Activated T-helper 2 cell treated with anti-CD3 and anti-CD28 coated beads, Interferon-gamma antibody, Interleukin-2, Interleukin-4, amounts not matched to agents 10 μg/mL and 5 μg/mL and 100 μg/mL, durations not matched to agents 14 hours and 24 hours and 36 hours (primary cell): ENCODE measurements around the gene HIGD2A. TPM values are rescaled to one million over a fixed set of nuclear protein-coding genes. Genes with fewer than 3 reads are reported as not detected.

Experiments used
- DNase-seq: peaks from one replicate; pipeline ENCODE4 v3.0.0; 2021; ENCODE audit warnings: low spot score
- H3K27ac Mint-ChIP-seq: one replicate; pipeline ENCODE4 v1.8.0; 2021; ENCODE audit warnings: mixed read lengths
- H3K27me3 Mint-ChIP-seq: one replicate; pipeline ENCODE4 v1.8.0; 2021; ENCODE audit warnings: low read depth, mixed read lengths
- H3K36me3 Mint-ChIP-seq: one replicate; pipeline ENCODE4 v1.8.0; 2021; ENCODE audit warnings: low read depth, mixed read lengths
- H3K4me1 Mint-ChIP-seq: one replicate; pipeline ENCODE4 v1.8.0; 2021; ENCODE audit warnings: low read depth, mixed read lengths
- H3K4me3 Mint-ChIP-seq: one replicate; pipeline ENCODE4 v1.8.0; 2021; ENCODE audit warnings: low read depth, mild to moderate bottlenecking, moderate library complexity, mixed read lengths
- H3K9me3 Mint-ChIP-seq: one replicate; pipeline ENCODE4 v1.8.0; 2021; ENCODE audit warnings: mixed read lengths
- intact Hi-C: fragments of 100-400 bp; cut with micrococcal nuclease; formaldehyde crosslinking; loops from one replicate; pipeline ENCODE4 v1.15.1; 2023
- total RNA-seq: library from RNA; stranded (reverse); gene quantifications from 2 replicates; pipeline ENCODE4 v1.2.3, GENCODE V29; 2022

Gene HIGD2A
- total RNA-seq, 1 donor from 2014 or later = 105 TPM

DNA sequence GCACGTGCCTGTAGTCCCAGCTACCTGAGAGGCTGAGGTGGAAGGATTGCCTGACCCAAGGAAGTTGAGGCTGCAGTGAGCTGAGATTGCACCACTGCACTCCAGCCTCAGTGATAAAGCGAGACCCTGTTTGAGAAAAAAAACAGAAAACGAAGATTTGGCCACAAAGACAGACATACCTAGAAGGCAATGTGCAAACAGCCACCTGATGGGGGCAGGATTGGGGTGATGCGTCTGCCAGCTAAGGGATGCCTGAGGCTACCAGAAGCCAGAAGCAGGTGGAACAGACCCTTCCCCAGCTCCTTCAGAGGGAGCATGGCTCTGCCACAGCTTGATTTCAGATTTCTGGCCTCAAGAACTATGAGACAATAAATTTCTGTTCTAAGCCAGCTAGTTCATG, 2.9 kb downstream of the HIGD2A start:
- no peak overlapping the region for H3K4me3 Mint-ChIP-seq
- intact Hi-C loops = no loop called here
- DNase-seq = no peak
- peaks cover 12% of the 10 kb centered on the region for H3K4me1 Mint-ChIP-seq
- no peaks in the 10 kb centered on the region for H3K27me3 Mint-ChIP-seq
- no peaks in the 10 kb centered on the region for H3K9me3 Mint-ChIP-seq
- peaks cover 37% of the 10 kb centered on the region for H3K36me3 Mint-ChIP-seq
- H3K27ac Mint-ChIP-seq = no peak overlapping the region

GRCh38 chr5:176391999-176392398, 3.4 kb downstream of the HIGD2A start:
- no peak overlapping the region for H3K4me3 Mint-ChIP-seq
- no peak overlapping the region for H3K27ac Mint-ChIP-seq
- peaks cover 36% of the 10 kb centered on the region for H3K36me3 Mint-ChIP-seq
- peaks cover 7% of the 10 kb centered on the region for H3K4me1 Mint-ChIP-seq
- intact Hi-C loops = no loop called here
- no peaks in the 10 kb centered on the region for H3K27me3 Mint-ChIP-seq
- H3K9me3 Mint-ChIP-seq = no peaks in the 10 kb centered on the region
- DNase-seq = no peak

DNA sequence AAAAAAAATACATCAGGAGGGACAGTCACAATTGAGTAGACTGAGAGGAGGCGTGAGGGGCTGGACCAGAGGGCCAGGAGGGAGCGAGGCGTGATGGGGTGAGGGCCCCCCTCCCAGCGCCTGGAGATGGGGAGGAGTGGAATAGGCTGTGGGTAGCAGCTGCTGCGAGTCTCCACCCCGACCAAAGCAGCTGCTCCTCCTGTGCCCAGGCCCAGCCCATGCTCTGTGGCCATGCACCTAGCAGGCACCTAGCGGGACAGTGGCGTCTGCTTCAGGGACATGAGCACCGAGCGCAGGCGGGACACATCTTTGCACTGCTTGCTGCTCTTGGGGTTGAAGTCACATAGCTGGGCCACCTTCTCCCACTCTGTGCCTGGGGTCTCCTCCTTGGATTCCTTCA, 4.0 kb downstream of the HIGD2A start:
- no peak overlapping the region for H3K27ac Mint-ChIP-seq
- intact Hi-C loops = no loop called here
- DNase-seq = no peak

GRCh38 chr5:176394096-176394495, 5.5 kb downstream of the HIGD2A start:
- Mint-ChIP-seq H3K36me3 (peaks cover 24% of the 10 kb centered on the region), H3K27ac (no peak overlapping the region), H3K4me3 (no peak overlapping the region), H3K4me1 (peaks cover 3% of the 10 kb centered on the region), H3K9me3 (no peaks in the 10 kb centered on the region), H3K27me3 (no peaks in the 10 kb centered on the region)
- no peak for DNase-seq
- intact Hi-C loops = no loop called here

More for the DNA sequence above, 4.0 kb downstream of the HIGD2A start:
- Mint-ChIP-seq H3K4me3 (no peak overlapping the region), H3K4me1 (peaks cover 3% of the 10 kb centered on the region), H3K36me3 (peaks cover 32% of the 10 kb centered on the region), H3K9me3 (no peaks in the 10 kb centered on the region), H3K27me3 (no peaks in the 10 kb centered on the region)

DNA sequence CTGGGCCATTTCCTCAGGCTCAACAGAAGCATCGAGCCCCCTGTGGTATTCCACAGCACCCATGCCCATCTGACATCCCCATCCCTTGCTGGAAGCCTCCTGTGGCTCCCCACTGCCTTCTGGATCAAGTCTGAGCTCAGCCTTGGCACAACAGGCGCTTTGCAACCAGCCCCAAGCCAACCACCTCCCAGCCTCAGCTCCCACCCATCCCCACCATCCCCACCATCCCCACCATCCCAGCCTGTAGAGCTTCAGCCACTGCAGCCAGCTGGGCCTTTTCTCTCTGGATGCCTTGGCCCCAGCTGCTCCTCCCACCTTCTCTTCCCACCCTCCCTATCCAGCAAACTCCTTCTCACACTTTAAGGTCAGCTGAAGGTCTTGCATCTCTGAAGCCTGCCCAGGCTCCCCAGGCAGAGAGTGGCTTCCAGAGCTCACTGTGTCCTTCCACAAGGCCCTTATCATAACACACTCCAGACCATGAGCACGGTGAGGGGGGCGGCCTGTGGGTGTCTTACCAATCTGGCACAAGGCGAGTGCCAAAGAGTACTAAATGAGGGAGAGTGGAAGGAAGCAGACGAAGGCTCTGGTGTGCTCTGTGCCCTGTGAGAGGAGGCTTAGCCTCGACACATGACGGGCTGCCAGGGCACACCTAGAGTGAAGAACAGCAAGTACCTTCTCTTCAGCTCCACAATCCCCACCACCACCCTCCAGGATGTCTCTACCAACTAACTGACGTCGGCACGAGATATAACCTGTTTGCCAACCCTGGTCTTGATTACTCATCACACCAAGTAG, 6.5 kb downstream of the HIGD2A start:
- Mint-ChIP-seq H3K4me3 (no peak overlapping the region), H3K36me3 (peaks cover 24% of the 10 kb centered on the region), H3K27me3 (no peaks in the 10 kb centered on the region), H3K9me3 (no peaks in the 10 kb centered on the region), H3K4me1 (no peaks in the 10 kb centered on the region), H3K27ac (no peak overlapping the region)
- intact Hi-C loops = no loop called here
- no peak for DNase-seq

GRCh38 chr5:176396330-176396729, 7.8 kb downstream of the HIGD2A start:
- Mint-ChIP-seq H3K4me3 (no peak overlapping the region), H3K27me3 (no peaks in the 10 kb centered on the region), H3K27ac (no peak overlapping the region), H3K36me3 (peaks cover 16% of the 10 kb centered on the region), H3K4me1 (no peaks in the 10 kb centered on the region), H3K9me3 (no peaks in the 10 kb centered on the region)
- intact Hi-C loops = no loop called here
- no peak for DNase-seq

- H3K27me3 Mint-ChIP-seq = no peaks in the 10 kb centered on the region
- DNase-seq = no peak
- H3K9me3 Mint-ChIP-seq = no peaks in the 10 kb centered on the region
- no peak overlapping the region for H3K27ac Mint-ChIP-seq
- intact Hi-C loops = no loop called here
- peaks cover 11% of the 10 kb centered on the region for H3K36me3 Mint-ChIP-seq
- H3K4me3 Mint-ChIP-seq = no peak overlapping the region
- H3K4me1 Mint-ChIP-seq = no peaks in the 10 kb centered on the region
These were observed 9.3 kb downstream of the HIGD2A start for GRCh38 chr5:176397736-176398420.

GRCh38 chr5:176400382-176401156, 12.0 kb downstream of the HIGD2A start:
- H3K4me3 Mint-ChIP-seq = no peak overlapping the region
- intact Hi-C loops = no loop called here
- no peak overlapping the region for H3K27ac Mint-ChIP-seq
- no peak for DNase-seq
- H3K36me3 Mint-ChIP-seq = peaks cover 9% of the 10 kb centered on the region
- H3K9me3 Mint-ChIP-seq = no peaks in the 10 kb centered on the region
- no peaks in the 10 kb centered on the region for H3K4me1 Mint-ChIP-seq
- H3K27me3 Mint-ChIP-seq = no peaks in the 10 kb centered on the region

GRCh38 chr5:176401281-176402205, 13.0 kb downstream of the HIGD2A start:
- Mint-ChIP-seq H3K36me3 (peaks cover 5% of the 10 kb centered on the region), H3K9me3 (no peaks in the 10 kb centered on the region), H3K27me3 (no peaks in the 10 kb centered on the region), H3K27ac (no peak overlapping the region), H3K4me1 (no peaks in the 10 kb centered on the region), H3K4me3 (no peak overlapping the region)
- no peak for DNase-seq
- intact Hi-C loops = no loop called here

GRCh38 chr5:176405656-176406435, 17.3 kb downstream of the HIGD2A start:
- Mint-ChIP-seq H3K4me1 (peaks cover under 1% of the 10 kb centered on the region), H3K27ac (no peak overlapping the region), H3K4me3 (no peak overlapping the region), H3K9me3 (no peaks in the 10 kb centered on the region), H3K36me3 (peaks cover 15% of the 10 kb centered on the region), H3K27me3 (no peaks in the 10 kb centered on the region)
- no peak for DNase-seq
- intact Hi-C loops = no loop called here

DNA sequence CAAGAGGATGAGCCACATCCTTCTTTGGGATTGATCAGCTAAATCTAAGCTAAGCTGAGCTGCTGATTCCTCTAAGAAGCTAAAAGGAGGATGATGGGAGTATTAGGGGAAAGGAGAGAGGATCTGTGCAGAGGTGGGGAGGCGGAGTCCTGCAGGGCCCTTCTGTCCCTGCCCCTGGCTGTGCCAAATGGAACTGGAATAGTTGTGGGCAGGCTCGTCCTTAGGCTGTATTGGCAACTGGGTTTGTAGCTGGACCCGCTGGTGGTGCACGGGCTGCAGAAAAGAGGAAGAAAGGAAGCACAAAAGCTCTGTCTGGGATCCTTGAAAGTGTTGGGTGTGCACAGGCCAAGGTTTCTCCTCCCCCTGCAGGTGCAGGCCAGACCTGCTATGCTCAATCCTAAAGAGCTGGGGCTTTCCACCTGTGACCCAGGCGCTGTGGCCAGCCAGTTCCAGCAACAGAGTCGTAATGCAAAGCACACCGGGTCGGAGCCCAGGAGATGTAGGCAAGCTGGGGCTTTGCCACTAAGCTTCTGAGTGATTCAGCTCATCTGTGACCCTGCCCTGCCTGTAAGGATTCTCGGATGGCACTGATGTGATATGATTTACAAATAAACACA, 18.0 kb downstream of the HIGD2A start:
- H3K27me3 Mint-ChIP-seq = no peaks in the 10 kb centered on the region

More for the DNA sequence above, 18.0 kb downstream of the HIGD2A start:
- Mint-ChIP-seq H3K36me3 (peaks cover 17% of the 10 kb centered on the region), H3K9me3 (no peaks in the 10 kb centered on the region), H3K27ac (no peak overlapping the region), H3K4me1 (peaks cover 3% of the 10 kb centered on the region), H3K4me3 (no peak overlapping the region)
- no peak for DNase-seq
- intact Hi-C loops = no loop called here
